ENCODE results near the gene C22orf15. TPM values are rescaled to one million over a fixed set of nuclear protein-coding genes. Genes with fewer than 3 reads are reported as not detected.

The C22orf15 gene
- total RNA-seq, 1 donor from 2014 or later = 0.32 TPM

DNA sequence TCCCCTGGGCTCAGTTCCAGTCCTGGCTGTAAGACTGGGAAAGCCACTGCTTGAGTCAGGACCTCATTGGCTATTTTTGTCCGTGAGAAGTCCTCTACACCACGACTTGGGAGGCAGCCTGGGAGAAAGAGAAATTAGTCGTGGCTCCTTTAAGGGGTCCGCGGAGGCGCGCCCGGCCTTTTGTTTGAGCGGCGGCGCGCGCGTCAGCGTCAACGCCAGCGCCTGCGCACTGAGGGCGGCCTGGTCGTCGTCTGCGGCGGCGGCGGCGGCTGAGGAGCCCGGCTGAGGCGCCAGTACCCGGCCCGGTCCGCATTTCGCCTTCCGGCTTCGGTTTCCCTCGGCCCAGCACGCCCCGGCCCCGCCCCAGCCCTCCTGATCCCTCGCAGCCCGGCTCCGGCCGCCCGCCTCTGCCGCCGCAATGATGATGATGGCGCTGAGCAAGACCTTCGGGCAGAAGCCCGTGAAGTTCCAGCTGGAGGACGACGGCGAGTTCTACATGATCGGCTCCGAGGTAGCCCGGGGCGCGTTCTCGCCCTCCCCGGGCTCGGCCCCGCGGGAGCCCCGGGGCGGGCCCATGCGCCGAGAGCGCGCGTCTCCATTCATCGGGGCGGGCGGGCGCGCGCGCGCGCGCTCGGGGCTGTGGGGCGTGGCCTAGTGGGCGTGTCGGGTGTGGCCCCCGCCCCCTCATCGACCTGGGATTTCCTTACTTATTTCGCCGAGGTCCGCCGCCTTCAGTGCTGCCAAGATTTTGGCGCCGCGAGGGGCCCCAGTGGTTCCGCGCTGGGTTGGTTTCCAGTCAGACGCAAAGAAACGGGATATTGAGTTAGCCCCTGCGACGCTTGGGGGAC lies 24.2 kb downstream of the C22orf15 start, which contains the start of gene SMARCB1:
Gene SMARCB1 (plus strand): TSS at position 215 of the 848 bp plus-strand sequence. CDS start 204 bp downstream, at position 419.
- intact Hi-C loops (cut with micrococcal nuclease) = loop anchor here (1.0 to 2.0 kb wide), 6 partner anchors 15 to 224 kb away; partner anchors contain the start of genes CABIN1, DERL3, MIF and MMP11

- intact Hi-C loops (cut with micrococcal nuclease) = loop anchor here (1.0 to 2.0 kb wide), 4 partner anchors 19 to 223 kb away; partner anchors contain the start of genes CABIN1, DERL3 and MIF
These were observed 24.8 kb downstream of the C22orf15 start for GRCh38 chr22:23787600-23787896.

GRCh38 chr22:23787910-23788309 lies 25.1 kb downstream of the C22orf15 start:
- intact Hi-C loops (cut with micrococcal nuclease) = loop anchor here (1.0 to 2.0 kb wide), 4 partner anchors 20 to 223 kb away; partner anchors contain the start of genes CABIN1, DERL3 and MIF

GRCh38 chr22:23789121-23789520 lies 26.3 kb downstream of the C22orf15 start:
- intact Hi-C loops (cut with micrococcal nuclease) = no loop called here

DNA sequence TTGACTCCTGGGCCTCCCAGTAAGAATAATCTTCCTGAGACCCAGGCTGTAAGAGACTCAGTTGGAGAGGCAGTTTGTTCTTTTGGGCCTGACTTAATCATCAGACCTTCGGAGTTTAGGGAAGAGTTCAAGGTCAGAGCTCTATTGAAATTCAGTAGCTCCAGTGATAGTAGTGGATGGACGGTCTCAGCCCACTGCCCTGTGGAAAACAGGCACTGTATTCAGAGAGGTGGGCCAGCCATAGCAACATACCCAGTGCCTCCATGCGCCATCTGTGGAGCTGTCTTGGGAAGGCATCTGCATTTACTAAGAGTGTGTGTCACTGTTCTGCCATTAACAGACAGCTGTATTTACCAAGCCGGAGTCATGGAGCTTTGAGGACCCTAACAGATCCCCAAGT lies 26.8 kb downstream of the C22orf15 start:
- intact Hi-C loops (cut with micrococcal nuclease) = no loop called here

- intact Hi-C loops (cut with micrococcal nuclease) = no loop called here
These were observed 28.3 kb downstream of the C22orf15 start for GRCh38 chr22:23790819-23791737.

DNA sequence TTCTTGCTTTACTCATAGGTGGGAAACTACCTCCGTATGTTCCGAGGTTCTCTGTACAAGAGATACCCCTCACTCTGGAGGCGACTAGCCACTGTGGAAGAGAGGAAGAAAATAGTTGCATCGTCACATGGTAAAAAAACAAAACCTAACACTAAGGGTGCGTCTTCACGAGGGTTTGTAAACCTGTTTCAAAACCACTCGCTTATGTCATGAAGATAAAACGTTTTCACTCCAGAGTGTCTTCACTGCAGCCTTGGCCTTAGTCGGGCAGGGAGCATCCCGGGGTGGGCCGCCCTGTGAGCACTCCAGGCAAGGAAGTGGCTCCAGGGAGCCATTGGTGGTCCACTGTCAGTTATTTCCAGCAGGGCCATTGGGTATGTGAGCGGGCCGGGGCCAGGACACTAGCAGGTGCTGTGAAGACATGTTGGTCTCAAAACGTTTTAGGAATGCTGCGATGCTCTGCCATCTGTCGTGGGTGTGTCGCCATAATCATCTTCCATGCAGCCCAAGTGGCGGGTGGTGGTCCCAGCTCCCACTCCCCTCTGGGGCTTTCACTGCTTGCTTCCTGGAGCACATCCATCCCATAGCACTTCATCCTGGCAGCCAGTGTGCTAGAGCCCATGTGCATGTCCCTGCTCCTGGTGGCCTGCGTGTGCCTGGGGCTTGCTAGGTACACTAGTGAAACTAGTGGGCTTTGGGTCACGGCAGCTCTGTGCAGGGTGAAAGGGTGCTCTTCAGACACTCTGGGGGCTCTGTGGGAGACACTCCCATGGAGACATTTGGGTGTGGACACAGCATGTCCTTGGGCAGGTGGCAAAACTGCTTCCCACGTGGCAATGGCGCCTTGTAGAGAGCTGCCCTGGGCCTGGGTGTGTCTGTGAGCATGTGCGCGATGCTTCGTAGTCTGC lies 29.2 kb downstream of the C22orf15 start:
- intact Hi-C loops (cut with micrococcal nuclease) = no loop called here

- intact Hi-C loops (cut with micrococcal nuclease) = no loop called here
These were observed 30.5 kb downstream of the C22orf15 start for GRCh38 chr22:23793326-23793725.

DNA sequence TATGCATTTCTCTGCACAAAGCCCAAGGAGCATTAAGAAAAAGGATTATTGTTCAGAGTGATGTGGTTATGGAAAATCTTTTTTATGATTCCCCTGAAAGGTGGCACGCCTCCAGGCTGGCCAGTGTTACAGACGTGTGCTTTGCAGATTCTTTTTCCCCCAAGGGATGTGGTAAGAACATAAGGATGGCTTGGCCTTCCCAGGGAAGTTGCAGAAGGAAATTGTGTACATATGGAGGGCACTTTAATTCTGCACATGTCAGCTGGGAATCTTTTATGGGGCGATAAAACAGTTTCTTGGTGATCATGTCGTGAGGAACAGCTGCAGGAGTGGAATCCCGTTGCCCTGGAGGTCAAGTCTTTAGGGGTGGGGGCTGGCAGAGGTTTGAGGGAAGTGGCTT lies 33.7 kb downstream of the C22orf15 start:
- intact Hi-C loops (cut with micrococcal nuclease) = no loop called here

DNA sequence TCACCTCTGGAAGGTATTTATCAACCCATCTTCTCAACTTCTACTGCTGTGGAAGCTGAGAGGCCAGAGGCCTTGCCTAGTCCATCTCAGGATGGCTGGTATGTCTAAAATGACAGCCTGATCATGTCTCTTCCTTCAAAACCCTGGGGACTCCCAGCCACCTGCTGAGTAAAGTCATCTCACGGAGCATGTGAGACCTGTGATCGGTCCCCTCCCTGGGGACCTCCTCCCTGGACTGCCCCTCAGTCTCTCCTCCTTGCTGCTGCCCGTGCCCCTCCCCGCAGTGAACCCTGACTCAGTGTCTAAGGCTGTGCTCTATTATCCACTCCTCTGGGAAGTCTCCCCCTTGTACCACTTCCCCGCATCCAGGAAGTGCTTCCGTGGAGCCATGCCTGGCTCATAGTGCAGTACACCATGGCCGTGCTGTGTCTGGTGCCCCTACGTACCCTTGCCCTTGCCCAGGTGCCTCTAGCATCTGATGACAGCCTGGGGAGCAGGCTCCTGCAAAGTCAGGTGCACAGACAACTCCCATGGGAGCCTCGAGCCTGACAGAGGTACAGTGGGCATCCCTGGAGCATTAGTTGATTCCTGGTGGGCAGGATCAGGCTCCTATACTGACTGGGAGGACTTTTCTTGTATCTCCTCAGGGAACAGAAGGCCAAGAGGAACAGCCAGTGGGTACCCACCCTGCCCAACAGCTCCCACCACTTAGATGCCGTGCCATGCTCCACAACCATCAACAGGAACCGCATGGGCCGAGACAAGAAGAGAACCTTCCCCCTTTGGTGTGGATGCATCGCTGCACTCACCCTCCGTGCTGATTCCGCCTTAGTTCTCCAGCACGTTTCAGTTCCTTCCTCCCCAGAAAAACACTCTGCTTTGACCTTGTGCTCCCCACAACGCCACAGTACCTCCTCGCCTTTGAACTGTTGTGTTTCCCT lies 37.8 kb downstream of the C22orf15 start:
- intact Hi-C loops (cut with micrococcal nuclease) = no loop called here

DNA sequence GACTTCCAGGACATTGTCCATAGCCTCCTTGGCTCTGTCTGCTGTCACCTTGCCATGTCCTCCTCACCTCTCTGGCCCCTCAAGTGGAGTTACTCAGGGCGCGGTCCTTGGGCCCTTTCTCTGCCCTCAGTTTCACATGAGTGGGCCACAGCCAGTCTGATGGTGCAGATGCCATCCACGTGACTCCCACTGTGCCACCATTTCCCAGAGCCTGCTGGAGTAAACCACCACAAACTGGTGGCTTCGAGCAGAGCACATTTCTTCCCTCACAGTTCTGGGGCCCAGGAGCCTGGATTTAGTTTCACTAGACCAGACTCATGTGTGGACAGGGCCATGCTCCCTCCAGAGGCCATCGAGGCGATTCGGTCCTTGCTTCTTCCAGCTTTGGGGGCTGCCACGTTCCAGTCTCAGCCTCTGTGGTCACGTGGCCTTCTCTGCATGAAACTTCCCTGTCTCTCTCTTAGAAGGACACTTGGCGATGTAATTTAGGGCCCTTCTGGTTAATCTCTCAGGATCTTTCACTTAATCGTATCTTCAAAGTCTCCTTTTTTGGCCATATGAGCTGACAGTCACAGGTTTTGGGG lies 38.5 kb downstream of the C22orf15 start:
- intact Hi-C loops (cut with micrococcal nuclease) = no loop called here

DNA sequence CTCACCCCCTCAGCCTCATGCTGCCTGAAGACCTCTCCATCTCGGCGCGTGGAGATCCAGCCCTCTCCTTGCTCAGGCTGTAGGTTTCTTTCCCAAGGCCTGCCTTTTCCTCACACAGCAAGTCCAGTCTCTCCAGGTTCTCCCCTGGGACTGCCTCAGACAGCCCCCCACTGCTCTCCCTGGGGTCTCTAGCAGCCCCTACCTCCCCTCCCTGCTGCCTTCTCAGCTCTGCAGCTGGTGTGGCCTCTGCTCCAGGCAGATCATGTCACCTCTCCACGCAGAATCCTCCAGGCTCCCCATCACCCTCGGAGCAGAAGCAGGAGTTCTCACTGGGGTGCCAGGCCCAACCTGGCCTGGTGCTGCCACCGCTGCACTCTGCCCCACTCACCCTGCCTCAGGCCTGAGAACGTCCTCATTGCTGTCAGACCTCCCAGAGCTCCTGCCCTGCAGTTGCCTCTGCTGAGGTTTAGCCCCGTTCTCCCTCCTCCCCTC lies 39.1 kb downstream of the C22orf15 start:
- intact Hi-C loops (cut with micrococcal nuclease) = no loop called here

- intact Hi-C loops (cut with micrococcal nuclease) = no loop called here
These were observed 40.4 kb downstream of the C22orf15 start for GRCh38 chr22:23803001-23803819.

- intact Hi-C loops (cut with micrococcal nuclease) = no loop called here
These were observed 42.0 kb downstream of the C22orf15 start for GRCh38 chr22:23804781-23805291.

DNA sequence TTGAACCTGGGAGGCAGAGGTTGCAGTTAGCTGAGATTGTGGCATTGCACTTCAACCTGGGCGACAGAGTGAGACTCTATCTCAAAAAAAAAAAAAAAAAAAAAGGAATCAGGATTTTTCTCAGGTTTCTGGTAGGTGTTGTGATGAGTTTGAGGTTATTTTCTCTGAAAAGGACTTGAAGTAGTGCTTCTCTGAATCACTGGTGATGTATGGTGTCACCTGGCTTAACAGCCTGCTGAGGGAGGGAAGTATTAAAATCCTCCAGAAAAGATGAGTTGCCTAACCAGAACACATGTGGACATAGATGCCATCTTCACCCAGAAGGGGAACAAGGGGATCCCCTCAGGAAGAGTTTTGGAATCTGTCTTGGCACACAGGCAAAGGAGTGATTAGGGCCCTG lies 44.0 kb downstream of the C22orf15 start:
- intact Hi-C loops (cut with micrococcal nuclease) = no loop called here

DNA sequence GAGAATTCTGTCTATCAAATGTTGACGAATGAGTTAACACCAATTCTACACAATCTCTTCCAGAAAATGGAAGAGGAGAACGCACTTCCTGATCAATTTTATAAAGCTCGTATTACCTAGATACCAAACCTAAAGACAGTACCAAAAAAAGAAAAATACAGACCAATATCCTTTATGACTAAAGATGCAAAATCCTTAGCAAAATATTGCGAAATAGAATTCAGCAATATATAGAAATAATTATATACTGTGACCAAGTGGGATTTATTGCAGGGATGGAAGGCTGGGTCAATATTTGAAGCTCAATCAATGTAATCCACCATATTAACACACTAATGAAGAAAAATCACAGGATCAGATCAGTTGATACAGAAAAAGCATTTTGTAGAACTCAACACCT lies 49.6 kb downstream of the C22orf15 start:
- intact Hi-C loops (cut with micrococcal nuclease) = no loop called here
